BJ (cell line): ENCODE results near the gene EDNRA. TPM values are rescaled to one million over a fixed set of nuclear protein-coding genes. Genes with fewer than 3 reads are reported as not detected.

Source experiments
- CTCF ChIA-PET: fragments of 350-600 bp; formaldehyde crosslinking; extraction: SDS; loops from one replicate; lab custom pipeline; 2021; ENCODE audit warnings: antibody characterized with exemption, inconsistent platforms; lab: Yijun Ruan, JAX
- POLR2A ChIA-PET: fragments of 300-600 bp; sonication (Branson Sonifier 250); formaldehyde crosslinking; extraction: SDS; loops from one replicate; lab custom pipeline; 2021; ENCODE audit warnings: antibody characterized with exemption; lab: Charles Lee
- DNase-seq: peaks from one replicate; pipeline ENCODE4 v3.0.0-alpha.2; 2011; ENCODE audit warnings: low read depth
- H3K27me3 ChIP-seq: 2 replicates; pipeline ENCODE4 v1.6.0; 2011; ENCODE audit warnings: low read length; ENCODE audit not compliant: control insufficient read depth, insufficient read depth
- H3K36me3 ChIP-seq: 2 replicates; pipeline ENCODE4 v1.5.1; 2011; ENCODE audit warnings: low read length; ENCODE audit not compliant: control insufficient read depth, insufficient read depth
- H3K4me3 ChIP-seq: 2 replicates; pipeline ENCODE4 v1.5.1; 2011; ENCODE audit warnings: low read depth, mild to moderate bottlenecking, control low read depth, low read length
- polyA plus RNA-seq: library from polyadenylated mRNA; depleted of rRNA; stranded (reverse); fragments of >200 nt; gene quantifications from 2 replicates; pipeline ENCODE4 v1.2.3, GENCODE V29; 2011
- TF ChIP-seq, protein P1 (sequence below): IDR thresholded peaks from 2 replicates; pipeline ENCODE4 v1.5.1; 2011; ENCODE audit warnings: low read depth, mild to moderate bottlenecking, control low read depth, inconsistent platforms, low read length, moderate library complexity; ENCODE audit not compliant: insufficient read depth

The EDNRA gene
- polyA plus RNA-seq, 1 experiment = 7.6 TPM

DNA sequence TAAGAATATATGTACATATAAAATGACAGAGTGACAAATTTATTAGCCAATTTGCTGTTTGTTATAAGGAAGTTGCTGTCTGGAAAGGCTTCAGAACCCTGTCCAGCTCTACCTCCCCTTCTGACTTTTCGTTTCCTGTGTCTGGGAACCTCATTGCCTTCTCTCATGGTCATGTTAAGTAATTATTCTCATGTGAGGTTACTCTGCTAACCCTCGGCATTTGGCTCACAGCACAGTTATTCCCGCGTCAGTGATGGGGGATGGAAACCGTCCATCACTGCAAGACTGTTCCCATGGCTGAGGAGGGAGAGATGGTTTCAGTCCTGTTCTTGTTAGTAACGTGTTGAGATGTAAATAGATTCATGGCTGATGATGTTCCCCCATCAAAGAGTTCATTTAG lies 11.9 kb downstream of the EDNRA start:
- TF ChIP-seq, protein P1, sequence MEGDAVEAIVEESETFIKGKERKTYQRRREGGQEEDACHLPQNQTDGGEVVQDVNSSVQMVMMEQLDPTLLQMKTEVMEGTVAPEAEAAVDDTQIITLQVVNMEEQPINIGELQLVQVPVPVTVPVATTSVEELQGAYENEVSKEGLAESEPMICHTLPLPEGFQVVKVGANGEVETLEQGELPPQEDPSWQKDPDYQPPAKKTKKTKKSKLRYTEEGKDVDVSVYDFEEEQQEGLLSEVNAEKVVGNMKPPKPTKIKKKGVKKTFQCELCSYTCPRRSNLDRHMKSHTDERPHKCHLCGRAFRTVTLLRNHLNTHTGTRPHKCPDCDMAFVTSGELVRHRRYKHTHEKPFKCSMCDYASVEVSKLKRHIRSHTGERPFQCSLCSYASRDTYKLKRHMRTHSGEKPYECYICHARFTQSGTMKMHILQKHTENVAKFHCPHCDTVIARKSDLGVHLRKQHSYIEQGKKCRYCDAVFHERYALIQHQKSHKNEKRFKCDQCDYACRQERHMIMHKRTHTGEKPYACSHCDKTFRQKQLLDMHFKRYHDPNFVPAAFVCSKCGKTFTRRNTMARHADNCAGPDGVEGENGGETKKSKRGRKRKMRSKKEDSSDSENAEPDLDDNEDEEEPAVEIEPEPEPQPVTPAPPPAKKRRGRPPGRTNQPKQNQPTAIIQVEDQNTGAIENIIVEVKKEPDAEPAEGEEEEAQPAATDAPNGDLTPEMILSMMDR = no peak
- CTCF ChIA-PET = interaction anchor here (1.3 kb wide), 1 partner anchor 331 kb away, joined by 5 read pairs; no protein-coding TSS in a partner anchor
- DNase-seq = no peak
- H3K36me3 ChIP-seq = no peaks in the 10 kb centered on the region
- H3K4me3 ChIP-seq = no peak overlapping the region
- no peaks in the 10 kb centered on the region for H3K27me3 ChIP-seq
- POLR2A ChIA-PET = interaction anchor here (0.5 kb wide), 1 partner anchor 9 kb away, joined by 3 read pairs; no protein-coding TSS in a partner anchor

DNA sequence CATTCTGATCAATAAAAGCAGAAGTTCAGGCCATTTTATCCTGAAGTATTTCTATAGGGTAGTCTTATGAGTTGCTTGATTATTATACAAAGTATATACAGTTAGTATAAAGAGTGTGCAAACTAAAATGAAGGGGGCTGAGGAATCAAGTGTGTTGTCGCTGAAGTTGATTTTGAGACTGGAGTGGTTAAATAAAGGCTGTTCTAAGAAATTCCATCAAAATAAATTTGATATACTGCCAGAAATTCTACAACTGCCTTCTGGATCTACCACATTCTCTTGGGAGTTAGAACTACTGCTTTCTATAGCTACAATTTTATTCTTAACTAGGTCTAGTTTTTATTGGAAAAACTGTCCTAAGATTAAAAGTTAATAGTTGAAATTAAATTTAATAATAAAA lies 12.4 kb downstream of the EDNRA start:
- TF ChIP-seq, protein P1 = no peak
- ChIA-PET CTCF (no interaction called here), POLR2A (no interaction called here)
- DNase-seq = no peak
- Histone ChIP-seq H3K27me3 (no peaks in the 10 kb centered on the region), H3K4me3 (no peak overlapping the region), H3K36me3 (no peaks in the 10 kb centered on the region)

DNA sequence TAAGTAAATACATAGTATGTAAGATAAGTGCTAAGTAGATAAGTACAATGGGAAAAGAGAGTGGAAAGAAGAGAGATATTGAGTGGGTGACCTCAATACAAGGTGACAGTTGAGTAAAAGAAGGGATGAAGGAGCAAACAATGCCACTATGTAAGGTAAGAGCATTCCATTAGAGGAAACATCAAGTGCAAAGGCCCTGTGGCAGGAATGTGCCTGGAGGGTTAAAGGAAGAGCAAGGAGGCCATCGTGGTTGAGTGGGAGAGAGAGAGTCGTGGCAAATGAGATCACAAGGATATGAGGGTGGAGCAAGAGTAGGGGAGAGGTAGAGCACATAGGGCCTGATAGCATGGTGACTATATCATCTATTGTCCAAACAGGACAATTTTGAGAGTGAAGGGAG lies 13.4 kb downstream of the EDNRA start:
- ChIA-PET CTCF (no interaction called here), POLR2A (no interaction called here)
- H3K36me3 ChIP-seq = no peaks in the 10 kb centered on the region
- H3K4me3 ChIP-seq = no peak overlapping the region
- TF ChIP-seq, protein P1 = no peak
- H3K27me3 ChIP-seq = no peaks in the 10 kb centered on the region
- no peak for DNase-seq

DNA sequence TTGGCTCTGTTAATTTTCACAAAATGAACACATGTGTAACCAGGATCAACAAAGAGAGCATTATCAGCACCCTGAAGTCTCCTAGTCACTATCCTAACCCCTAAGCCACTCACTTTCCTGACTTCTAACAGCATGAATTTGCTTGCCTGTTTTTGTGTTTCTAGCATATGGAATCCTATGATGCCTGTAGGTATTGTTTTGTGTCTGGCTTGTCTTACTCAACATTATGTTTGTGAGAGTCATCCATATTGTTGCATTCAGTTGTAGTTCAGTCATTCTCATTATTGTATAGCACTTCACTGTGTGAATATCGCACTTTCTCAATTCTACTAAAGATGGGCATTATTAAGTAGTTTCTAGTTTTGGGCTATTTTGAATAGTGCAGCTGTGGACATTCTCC lies 15.6 kb downstream of the EDNRA start:
- no peak for DNase-seq
- POLR2A ChIA-PET = no interaction called here
- TF ChIP-seq, protein P1 = no peak
- Histone ChIP-seq H3K36me3 (no peaks in the 10 kb centered on the region), H3K27me3 (no peaks in the 10 kb centered on the region), H3K4me3 (no peak overlapping the region)
- CTCF ChIA-PET = interaction anchor here (0.9 kb wide), 1 partner anchor 370 kb away, joined by 3 read pairs; no protein-coding TSS in a partner anchor

DNA sequence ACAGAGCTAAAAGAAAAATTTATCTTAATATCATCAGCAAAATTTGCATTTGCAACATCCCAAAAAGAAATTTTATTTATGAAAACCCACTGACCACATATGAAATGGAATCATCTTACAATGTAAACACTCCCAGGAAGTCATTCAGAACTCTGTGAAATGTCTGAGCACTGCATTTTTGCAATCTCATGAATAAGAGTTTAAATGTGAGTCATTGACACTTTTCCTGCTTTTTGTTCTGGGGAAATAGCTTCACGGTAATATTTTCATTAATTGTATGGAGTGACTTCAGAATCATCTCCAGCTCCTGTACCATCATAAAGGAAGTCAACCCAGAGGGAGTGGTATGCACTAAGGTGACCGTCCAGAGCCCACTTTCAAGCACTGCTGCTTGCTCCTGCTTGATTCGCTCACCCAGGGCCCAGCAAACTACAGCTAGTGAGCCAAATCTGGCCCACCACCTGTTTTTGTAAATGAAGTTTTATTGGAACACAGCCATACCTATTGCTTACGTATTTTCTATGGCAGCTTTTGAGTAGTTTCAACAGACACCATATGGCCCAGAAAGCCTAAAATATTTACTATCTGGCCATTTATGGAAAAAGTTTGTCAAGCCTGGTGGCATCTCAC lies 17.2 kb downstream of the EDNRA start:
- CTCF ChIA-PET = interaction anchor here (0.5 to 0.9 kb wide), 2 partner anchors 10 to 12 kb away, joined by 3 to 4 read pairs; no protein-coding TSS in a partner anchor
- Histone ChIP-seq H3K36me3 (no peaks in the 10 kb centered on the region), H3K4me3 (no peak overlapping the region), H3K27me3 (no peaks in the 10 kb centered on the region)
- DNase-seq = no peak
- POLR2A ChIA-PET = no interaction called here
- TF ChIP-seq, protein P1 = no peak
